SK-N-SH treated with all-trans-retinoic acid at 6 μM for 48 hours (cell line): ENCODE results near the gene APAF1.

ENCODE experiments used
- ATAC-seq: fragments of 200-7000 bp; cut with Tn5 transposase; 3 replicates; pipeline ENCODE4 v1.9.1; 2020; ENCODE audit warnings: mild to moderate bottlenecking, moderate library complexity
- ARNTL ChIP-seq: fragments of 450-650 bp; formaldehyde crosslinking; IDR thresholded peaks from 2 replicates; pipeline ENCODE4 v1.5.0; 2020; ENCODE audit warnings: low read depth, mild to moderate bottlenecking, moderate library complexity, borderline replicate concordance
- BACH2 ChIP-seq: fragments of 250-450 bp; sonication (Bioruptor Pico); IDR thresholded peaks from 2 replicates; pipeline ENCODE4 v1.9.0; 2021; ENCODE audit warnings: mild to moderate bottlenecking, borderline replicate concordance
- ESRRG ChIP-seq: fragments of 250-450 bp; sonication (Bioruptor Pico); IDR thresholded peaks from 2 replicates; pipeline ENCODE4 v1.6.1; 2021; ENCODE audit warnings: mild to moderate bottlenecking
- GLIS3 ChIP-seq: fragments of 250-450 bp; sonication (Bioruptor Pico); IDR thresholded peaks from 2 replicates; pipeline ENCODE4 v1.5.0; 2020; ENCODE audit warnings: mild to moderate bottlenecking, moderate library complexity
- OSR1 ChIP-seq: fragments of 250-450 bp; sonication (Bioruptor Pico); IDR thresholded peaks from 2 replicates; pipeline ENCODE4 v1.8.0; 2022; ENCODE audit warnings: moderate library complexity, mild to moderate bottlenecking, inconsistent platforms
- PPARA ChIP-seq: fragments of 250-450 bp; sonication (Bioruptor Pico); IDR thresholded peaks from 2 replicates; pipeline ENCODE4 v1.5.0; 2020; ENCODE audit warnings: mild to moderate bottlenecking, borderline replicate concordance
- SNAI2 ChIP-seq: fragments of 250-450 bp; sonication (Bioruptor Pico); IDR thresholded peaks from 2 replicates; pipeline ENCODE4 v1.5.0; 2020; ENCODE audit warnings: mild to moderate bottlenecking, moderate library complexity
- TCF4 ChIP-seq: fragments of 250-450 bp; sonication (Bioruptor Pico); IDR thresholded peaks from 2 replicates; pipeline ENCODE4 v1.8.0; 2021; ENCODE audit warnings: mild to moderate bottlenecking, moderate library complexity, borderline replicate concordance
- TOX ChIP-seq: fragments of 250-450 bp; sonication (Bioruptor Pico); IDR thresholded peaks from 2 replicates; pipeline ENCODE4 v1.8.0; 2021; ENCODE audit warnings: mild to moderate bottlenecking, moderate library complexity, borderline replicate concordance
- ZFP3 ChIP-seq: fragments of 250-450 bp; sonication (Bioruptor Pico); IDR thresholded peaks from 2 replicates; pipeline ENCODE4 v1.5.0; 2020; ENCODE audit warnings: mild to moderate bottlenecking, moderate library complexity
- ZFP30 ChIP-seq: fragments of 450-650 bp; formaldehyde crosslinking; IDR thresholded peaks from 2 replicates; pipeline ENCODE4 v1.5.0; 2022; ENCODE audit warnings: mild to moderate bottlenecking, moderate library complexity
- ZNF565 ChIP-seq: fragments of 450-650 bp; formaldehyde crosslinking; conservative IDR thresholded peaks from 2 replicates; pipeline ENCODE4 v1.5.0; 2020; ENCODE audit warnings: low read depth, mild to moderate bottlenecking, moderate library complexity
- ZNF70 ChIP-seq: fragments of 450-650 bp; formaldehyde crosslinking; IDR thresholded peaks from 2 replicates; pipeline ENCODE4 v1.5.0; 2020; ENCODE audit warnings: mild to moderate bottlenecking, moderate library complexity
- ZNF8 ChIP-seq: fragments of 450-650 bp; formaldehyde crosslinking; IDR thresholded peaks from 2 replicates; pipeline ENCODE4 v1.5.0; 2020; ENCODE audit warnings: mild to moderate bottlenecking, moderate library complexity
- TF ChIP-seq, protein P1 (sequence below): fragments of 250-450 bp; sonication (Bioruptor Pico); IDR thresholded peaks from 2 replicates; pipeline ENCODE4 v1.8.0; 2020; ENCODE audit warnings: mild to moderate bottlenecking, moderate library complexity, borderline replicate concordance
- TF ChIP-seq, protein P2 (sequence below): fragments of 250-450 bp; sonication (Bioruptor Pico); IDR thresholded peaks from 2 replicates; pipeline ENCODE4 v1.5.1; 2020; ENCODE audit warnings: low read depth, mild to moderate bottlenecking, moderate library complexity
- TF ChIP-seq, protein P3 (sequence below): fragments of 250-450 bp; sonication (Bioruptor Pico); IDR thresholded peaks from 2 replicates; pipeline ENCODE4 v1.5.0; 2020; ENCODE audit warnings: mild to moderate bottlenecking, moderate library complexity
- TF ChIP-seq, protein P4 (sequence below): fragments of 250-450 bp; sonication (Bioruptor Pico); IDR thresholded peaks from 2 replicates; pipeline ENCODE4 v1.5.1; 2021; ENCODE audit warnings: mild to moderate bottlenecking, moderate library complexity

Gene APAF1

DNA sequence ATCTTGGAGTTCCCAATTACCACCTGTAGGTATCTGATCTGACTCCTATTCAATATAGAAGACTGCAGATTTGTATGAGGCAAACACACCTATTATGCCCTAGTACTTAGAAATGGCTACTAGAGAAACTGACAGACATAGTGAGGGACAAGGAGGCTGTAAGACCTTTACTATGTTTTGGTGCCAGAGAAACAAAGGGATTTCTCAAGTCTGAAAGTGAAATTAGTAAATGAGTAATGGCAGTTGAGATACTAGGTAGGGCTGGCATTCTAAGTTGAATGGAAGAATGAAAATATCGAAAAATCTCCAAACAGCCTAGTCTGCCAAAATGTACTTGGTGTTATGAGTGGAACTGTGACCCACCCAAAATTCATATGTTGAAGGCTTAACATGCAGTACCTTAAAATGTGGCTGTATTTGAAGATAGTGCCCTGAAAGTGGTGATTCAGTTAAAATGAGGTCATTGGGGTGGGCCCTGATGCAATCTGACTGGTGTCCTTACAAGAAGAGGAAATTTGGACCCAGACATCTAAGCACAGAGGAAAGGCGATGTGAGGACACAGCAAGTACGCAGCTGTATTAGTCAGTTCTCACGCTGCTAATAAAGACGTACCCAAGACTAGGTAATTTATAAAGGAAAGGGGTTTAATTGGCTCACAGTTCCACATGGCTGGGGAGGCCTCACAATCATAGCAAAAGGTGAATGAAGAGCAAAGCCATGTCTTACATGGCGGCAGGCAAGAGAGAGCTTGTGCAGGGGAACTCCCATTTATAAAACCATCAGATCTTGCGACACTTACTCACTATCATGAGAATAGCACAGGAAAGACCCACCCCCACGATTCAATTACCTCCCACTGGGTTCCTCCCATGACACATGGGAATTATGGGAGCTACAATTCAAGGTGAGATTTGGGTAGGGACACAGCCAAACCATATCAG lies 127.0 kb downstream of the APAF1 start:
- TF ChIP-seq GLIS3 (CRISPR knock-in tag), result no peak
- no peak for TF ChIP-seq ZNF565 (CRISPR knock-in tag)
- TF ChIP-seq ZNF70, result no peak
- no peak for TF ChIP-seq SNAI2 (CRISPR knock-in tag)
- no peak for TF ChIP-seq ZNF8 (CRISPR knock-in tag)
- no peak for TF ChIP-seq TCF4 (CRISPR knock-in tag)
- no peak for TF ChIP-seq BACH2
- no peak for TF ChIP-seq ARNTL (CRISPR knock-in tag)
- TF ChIP-seq, protein P1, sequence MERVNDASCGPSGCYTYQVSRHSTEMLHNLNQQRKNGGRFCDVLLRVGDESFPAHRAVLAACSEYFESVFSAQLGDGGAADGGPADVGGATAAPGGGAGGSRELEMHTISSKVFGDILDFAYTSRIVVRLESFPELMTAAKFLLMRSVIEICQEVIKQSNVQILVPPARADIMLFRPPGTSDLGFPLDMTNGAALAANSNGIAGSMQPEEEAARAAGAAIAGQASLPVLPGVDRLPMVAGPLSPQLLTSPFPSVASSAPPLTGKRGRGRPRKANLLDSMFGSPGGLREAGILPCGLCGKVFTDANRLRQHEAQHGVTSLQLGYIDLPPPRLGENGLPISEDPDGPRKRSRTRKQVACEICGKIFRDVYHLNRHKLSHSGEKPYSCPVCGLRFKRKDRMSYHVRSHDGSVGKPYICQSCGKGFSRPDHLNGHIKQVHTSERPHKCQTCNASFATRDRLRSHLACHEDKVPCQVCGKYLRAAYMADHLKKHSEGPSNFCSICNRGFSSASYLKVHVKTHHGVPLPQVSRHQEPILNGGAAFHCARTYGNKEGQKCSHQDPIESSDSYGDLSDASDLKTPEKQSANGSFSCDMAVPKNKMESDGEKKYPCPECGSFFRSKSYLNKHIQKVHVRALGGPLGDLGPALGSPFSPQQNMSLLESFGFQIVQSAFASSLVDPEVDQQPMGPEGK (CRISPR knock-in tag), result no peak
- TF ChIP-seq, protein P2, sequence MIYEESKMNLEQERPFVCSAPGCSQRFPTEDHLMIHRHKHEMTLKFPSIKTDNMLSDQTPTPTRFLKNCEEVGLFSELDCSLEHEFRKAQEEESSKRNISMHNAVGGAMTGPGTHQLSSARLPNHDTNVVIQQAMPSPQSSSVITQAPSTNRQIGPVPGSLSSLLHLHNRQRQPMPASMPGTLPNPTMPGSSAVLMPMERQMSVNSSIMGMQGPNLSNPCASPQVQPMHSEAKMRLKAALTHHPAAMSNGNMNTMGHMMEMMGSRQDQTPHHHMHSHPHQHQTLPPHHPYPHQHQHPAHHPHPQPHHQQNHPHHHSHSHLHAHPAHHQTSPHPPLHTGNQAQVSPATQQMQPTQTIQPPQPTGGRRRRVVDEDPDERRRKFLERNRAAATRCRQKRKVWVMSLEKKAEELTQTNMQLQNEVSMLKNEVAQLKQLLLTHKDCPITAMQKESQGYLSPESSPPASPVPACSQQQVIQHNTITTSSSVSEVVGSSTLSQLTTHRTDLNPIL (CRISPR knock-in tag), result no peak
- TF ChIP-seq, protein P3, sequence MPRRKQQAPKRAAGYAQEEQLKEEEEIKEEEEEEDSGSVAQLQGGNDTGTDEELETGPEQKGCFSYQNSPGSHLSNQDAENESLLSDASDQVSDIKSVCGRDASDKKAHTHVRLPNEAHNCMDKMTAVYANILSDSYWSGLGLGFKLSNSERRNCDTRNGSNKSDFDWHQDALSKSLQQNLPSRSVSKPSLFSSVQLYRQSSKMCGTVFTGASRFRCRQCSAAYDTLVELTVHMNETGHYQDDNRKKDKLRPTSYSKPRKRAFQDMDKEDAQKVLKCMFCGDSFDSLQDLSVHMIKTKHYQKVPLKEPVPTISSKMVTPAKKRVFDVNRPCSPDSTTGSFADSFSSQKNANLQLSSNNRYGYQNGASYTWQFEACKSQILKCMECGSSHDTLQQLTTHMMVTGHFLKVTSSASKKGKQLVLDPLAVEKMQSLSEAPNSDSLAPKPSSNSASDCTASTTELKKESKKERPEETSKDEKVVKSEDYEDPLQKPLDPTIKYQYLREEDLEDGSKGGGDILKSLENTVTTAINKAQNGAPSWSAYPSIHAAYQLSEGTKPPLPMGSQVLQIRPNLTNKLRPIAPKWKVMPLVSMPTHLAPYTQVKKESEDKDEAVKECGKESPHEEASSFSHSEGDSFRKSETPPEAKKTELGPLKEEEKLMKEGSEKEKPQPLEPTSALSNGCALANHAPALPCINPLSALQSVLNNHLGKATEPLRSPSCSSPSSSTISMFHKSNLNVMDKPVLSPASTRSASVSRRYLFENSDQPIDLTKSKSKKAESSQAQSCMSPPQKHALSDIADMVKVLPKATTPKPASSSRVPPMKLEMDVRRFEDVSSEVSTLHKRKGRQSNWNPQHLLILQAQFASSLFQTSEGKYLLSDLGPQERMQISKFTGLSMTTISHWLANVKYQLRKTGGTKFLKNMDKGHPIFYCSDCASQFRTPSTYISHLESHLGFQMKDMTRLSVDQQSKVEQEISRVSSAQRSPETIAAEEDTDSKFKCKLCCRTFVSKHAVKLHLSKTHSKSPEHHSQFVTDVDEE, result no peak
- no peak for TF ChIP-seq PPARA (CRISPR knock-in tag)
- TF ChIP-seq OSR1 (CRISPR knock-in tag), result no peak
- TF ChIP-seq, protein P4, sequence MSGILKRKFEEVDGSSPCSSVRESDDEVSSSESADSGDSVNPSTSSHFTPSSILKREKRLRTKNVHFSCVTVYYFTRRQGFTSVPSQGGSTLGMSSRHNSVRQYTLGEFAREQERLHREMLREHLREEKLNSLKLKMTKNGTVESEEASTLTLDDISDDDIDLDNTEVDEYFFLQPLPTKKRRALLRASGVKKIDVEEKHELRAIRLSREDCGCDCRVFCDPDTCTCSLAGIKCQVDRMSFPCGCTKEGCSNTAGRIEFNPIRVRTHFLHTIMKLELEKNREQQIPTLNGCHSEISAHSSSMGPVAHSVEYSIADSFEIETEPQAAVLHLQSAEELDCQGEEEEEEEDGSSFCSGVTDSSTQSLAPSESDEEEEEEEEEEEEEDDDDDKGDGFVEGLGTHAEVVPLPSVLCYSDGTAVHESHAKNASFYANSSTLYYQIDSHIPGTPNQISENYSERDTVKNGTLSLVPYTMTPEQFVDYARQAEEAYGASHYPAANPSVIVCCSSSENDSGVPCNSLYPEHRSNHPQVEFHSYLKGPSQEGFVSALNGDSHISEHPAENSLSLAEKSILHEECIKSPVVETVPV (CRISPR knock-in tag), result no peak

DNA sequence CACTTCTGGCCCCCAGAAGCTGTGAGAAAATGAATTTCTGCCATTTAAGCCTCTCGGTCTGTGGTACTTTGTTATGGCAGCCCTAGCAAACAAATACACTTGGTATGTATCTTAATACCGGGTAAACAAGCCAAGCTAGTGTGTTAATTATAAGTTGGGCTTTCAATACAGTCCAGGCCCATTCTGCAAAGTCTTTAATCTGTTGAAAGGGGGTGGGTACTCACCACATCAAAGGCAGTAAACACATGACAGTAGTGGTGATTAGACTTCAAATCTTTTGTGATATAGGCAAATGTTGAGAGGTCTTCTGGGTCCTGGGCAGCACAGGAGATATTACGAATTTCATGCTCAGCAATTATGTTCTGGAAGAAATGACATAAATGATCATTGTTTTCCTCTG lies 127.7 kb downstream of the APAF1 start:
- ATAC-seq, result no peak
- TF ChIP-seq ZNF8 (CRISPR knock-in tag), result no peak
- TF ChIP-seq GLIS3 (CRISPR knock-in tag), result no peak
- TF ChIP-seq, protein P1 (CRISPR knock-in tag), result no peak
- TF ChIP-seq OSR1 (CRISPR knock-in tag), result no peak
- no peak for TF ChIP-seq TOX (CRISPR knock-in tag)
- TF ChIP-seq TCF4 (CRISPR knock-in tag), result no peak
- no peak for TF ChIP-seq ESRRG (CRISPR knock-in tag)
- TF ChIP-seq ZNF70, result no peak
- TF ChIP-seq, protein P3, result no peak
- no peak for TF ChIP-seq SNAI2 (CRISPR knock-in tag)
- TF ChIP-seq BACH2, result no peak
- TF ChIP-seq ZFP3 (CRISPR knock-in tag), result no peak
- no peak for TF ChIP-seq ZFP30 (CRISPR knock-in tag)

More for the DNA sequence above, 127.0 kb downstream of the APAF1 start:
- no peak for ATAC-seq
